H1 (cell line): ENCODE measurements around the gene HDHD5. TPM values are rescaled to one million over a fixed set of nuclear protein-coding genes. Genes with fewer than 3 reads are reported as not detected.

Experiments
- SAP30 ChIP-seq: fragments of 300-600 bp; sonication (generic); IDR thresholded peaks from 2 replicates; pipeline ENCODE4 v1.7.1; 2012; ENCODE audit warnings: low read length, moderate library complexity, mild to moderate bottlenecking, inconsistent platforms; ENCODE audit not compliant: insufficient read depth, insufficient replicate concordance
- TEAD4 ChIP-seq: IDR thresholded peaks from 2 replicates; pipeline ENCODE4 v1.6.1; 2012; ENCODE audit warnings: low read depth, low read length, inconsistent platforms, mixed read lengths
- ZNF274 ChIP-seq: IDR thresholded peaks from 2 replicates; pipeline ENCODE4 v1.7.0; 2012; ENCODE audit warnings: low read length, borderline replicate concordance; ENCODE audit errors: extremely low read depth
- polyA plus RNA-seq, 7 experiments: library from polyadenylated mRNA; depleted of rRNA in 3 of 7; stranded (reverse) in 5 of 7; unstranded in 2 of 7; fragments of >200 nt in 5 of 7; fragments of 200-250 nt in 2 of 7; gene quantifications; 1 replicate in 5 of 7; 2 replicates in 1 of 7; 4 replicates in 1 of 7; pipeline versions ENCODE4 v1.2.1 to v1.2.3, GENCODE V29; 2011 to 2013; ENCODE audit warnings: missing spikeins in 2 of 7, mixed read lengths in 2 of 7
- total RNA-seq: library from RNA; stranded (reverse); fragmentation: NEBNext Ultra II Directional; extraction: Animal tissue kit (Norgen Biotek cat#: 25700); gene quantifications from 2 replicates; pipeline ENCODE4 v1.2.1, GENCODE V29; 2021

The HDHD5 gene
- total and polyA plus RNA-seq, 2 of the 8 experiments (the other 6 are each of a cell fraction or from before 2014, with no cell fraction given): 68.3 to 123 TPM

- no peak for TF ChIP-seq ZNF274
- TF ChIP-seq TEAD4: no peak
- TF ChIP-seq SAP30: no peak
Measured at GRCh38 chr22:17114898-17115235, 44.2 kb downstream of the HDHD5 start (continued).
